Mesendoderm (in vitro differentiated cells): ENCODE measurements around the gene CHCHD3.

Experiments used
- DNase-seq: peaks from one replicate; pipeline ENCODE4 v3.0.0; 2013
- H2AK5ac ChIP-seq: 2 replicates; pipeline ENCODE4 v1.6.1; 2013; ENCODE audit warnings: low read length, inconsistent platforms
- H2BK120ac ChIP-seq: 2 replicates; pipeline ENCODE4 v1.6.1; 2013; ENCODE audit warnings: low read depth, mild to moderate bottlenecking, low read length, moderate library complexity, mixed read lengths
- H2BK15ac ChIP-seq: replicated peaks from 2 replicates; pipeline ENCODE4 v1.6.1; 2013; ENCODE audit warnings: low read depth, mild to moderate bottlenecking, moderate library complexity
- H2BK5ac ChIP-seq: 2 replicates; pipeline ENCODE4 v1.6.1; 2013; ENCODE audit warnings: low read length, inconsistent platforms
- H3K18ac ChIP-seq: 2 replicates; pipeline ENCODE4 v1.6.1; 2013; ENCODE audit warnings: mild to moderate bottlenecking, low read length, mixed read lengths
- H3K23ac ChIP-seq: one replicate; pipeline ENCODE4 v1.6.1; 2013; ENCODE audit warnings: low read length
- H3K27ac ChIP-seq: 2 replicates; pipeline ENCODE4 v1.5.1; 2013; ENCODE audit warnings: low read depth, mild to moderate bottlenecking, inconsistent platforms, low read length, moderate library complexity
- H3K27me3 ChIP-seq: 2 replicates; pipeline ENCODE4 v1.6.1; 2013; ENCODE audit warnings: low read length, control low read depth, mild to moderate bottlenecking, inconsistent platforms; ENCODE audit not compliant: insufficient read depth, poor library complexity
- H3K36me3 ChIP-seq: 2 replicates; pipeline ENCODE4 v1.6.1; 2013; ENCODE audit warnings: low read length, inconsistent platforms; ENCODE audit not compliant: control insufficient read depth, insufficient read depth
- H3K4ac ChIP-seq: one replicate; pipeline ENCODE4 v1.6.1; 2013; ENCODE audit warnings: low read depth, mild to moderate bottlenecking, low read length, moderate library complexity
- H3K4me1 ChIP-seq: 2 replicates; pipeline ENCODE4 v1.6.1; 2013; ENCODE audit warnings: low read depth, low read length, inconsistent platforms; ENCODE audit not compliant: control insufficient read depth
- H3K4me2 ChIP-seq: 2 replicates; pipeline ENCODE4 v1.6.1; 2013; ENCODE audit warnings: low read length
- H3K4me3 ChIP-seq: 2 replicates; pipeline ENCODE4 v1.5.1; 2013; ENCODE audit warnings: mild to moderate bottlenecking, low read length
- H3K56ac ChIP-seq: one replicate; pipeline ENCODE4 v1.6.1; 2013; ENCODE audit warnings: low read length
- H3K79me1 ChIP-seq: 2 replicates; pipeline ENCODE4 v1.6.1; 2013; ENCODE audit warnings: low read length, inconsistent platforms
- H3K79me2 ChIP-seq: 2 replicates; pipeline ENCODE4 v1.6.1; 2013; ENCODE audit warnings: mild to moderate bottlenecking, low read length; ENCODE audit not compliant: control insufficient read depth, insufficient read depth
- H3K9ac ChIP-seq: 2 replicates; pipeline ENCODE4 v1.6.1; 2013; ENCODE audit warnings: low read length, inconsistent platforms
- H4K5ac ChIP-seq: one replicate; pipeline ENCODE4 v1.6.1; 2013; ENCODE audit warnings: low read length
- H4K8ac ChIP-seq: one replicate; pipeline ENCODE4 v1.6.1; 2013; ENCODE audit warnings: low read depth, mild to moderate bottlenecking, control low read depth, low read length, moderate library complexity
- WGBS: extraction: QIAGEN DNeasy Blood & Tissue Kit; methylation state at CpG from one replicate; pipeline ENCODE4 v1.1.7; 2013; ENCODE audit warnings: low lambda C conversion rate, missing lambda C conversion rate; ENCODE audit not compliant: insufficient coverage; ENCODE audit errors: extremely low coverage; 5-methylcytosine and 5-hydroxymethylcytosine counted together

CHCHD3 gene

DNA sequence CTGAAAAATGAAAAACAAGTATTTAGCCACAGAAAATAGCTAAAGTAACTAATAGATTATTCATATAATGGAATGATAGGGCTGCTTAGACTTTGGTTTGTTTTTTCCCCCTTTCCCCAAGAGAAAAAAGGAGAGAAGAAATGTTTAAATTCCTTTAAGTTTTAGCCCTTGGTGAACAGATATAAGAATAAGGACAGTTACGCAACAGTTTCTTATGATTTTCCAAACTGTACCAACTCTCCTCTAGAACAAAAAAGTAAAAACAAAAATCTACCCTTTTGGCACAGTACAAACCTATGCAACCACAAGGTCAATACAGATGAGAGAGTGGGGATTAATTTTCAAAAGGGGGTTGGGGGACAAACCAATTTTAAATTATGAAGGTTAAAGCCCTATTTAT, 227.7 kb downstream of the CHCHD3 start:
- Histone ChIP-seq H3K56ac (no peak overlapping the region), H3K27me3 (no peaks in the 10 kb centered on the region), H4K5ac (no peak overlapping the region), H3K4me3 (no peak overlapping the region), H2BK120ac (no peak overlapping the region), H2BK15ac (no peak overlapping the region), H3K4me1 (peaks cover 2% of the 10 kb centered on the region), H3K18ac (no peak overlapping the region), H3K79me2 (no peaks in the 10 kb centered on the region), H3K4ac (no peak overlapping the region), H3K27ac (no peak overlapping the region), H2AK5ac (no peak overlapping the region), H2BK5ac (no peak overlapping the region), H3K9ac (no peak overlapping the region), H3K79me1 (no peaks in the 10 kb centered on the region), H3K4me2 (no peak overlapping the region), H3K23ac (no peak overlapping the region), H3K36me3 (no peaks in the 10 kb centered on the region), H4K8ac (no peak overlapping the region)
- WGBS: no CpG with 5 or more reads among the region's 1 CpG
- no peak for DNase-seq

DNA sequence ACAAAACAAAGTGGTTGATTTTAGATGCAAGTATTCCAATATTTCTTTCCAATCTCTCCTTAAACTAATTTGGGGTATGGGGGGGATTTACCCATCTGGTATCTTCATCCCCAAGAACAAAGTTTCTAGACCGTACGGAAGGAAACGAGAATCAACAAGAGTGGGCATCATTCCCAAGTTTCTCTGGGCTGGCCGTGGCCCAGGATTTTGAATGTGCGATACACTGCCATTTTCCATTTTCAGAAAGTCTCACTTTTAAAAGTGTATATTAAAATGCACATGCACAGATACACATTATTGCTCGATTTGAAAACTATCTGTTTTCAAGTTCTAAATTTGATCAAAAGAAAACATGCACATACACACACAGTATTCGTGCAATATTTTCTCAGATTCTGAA, 234.5 kb downstream of the CHCHD3 start:
- Histone ChIP-seq H3K4me1 (peaks cover 5% of the 10 kb centered on the region), H3K4me3 (no peak overlapping the region), H3K27ac (no peak overlapping the region), H2AK5ac (no peak overlapping the region), H4K8ac (no peak overlapping the region), H3K56ac (no peak overlapping the region), H2BK5ac (no peak overlapping the region), H3K36me3 (no peaks in the 10 kb centered on the region), H3K79me2 (no peaks in the 10 kb centered on the region), H3K79me1 (no peaks in the 10 kb centered on the region), H2BK120ac (no peak overlapping the region), H3K4me2 (no peak overlapping the region), H3K27me3 (no peaks in the 10 kb centered on the region), H3K18ac (no peak overlapping the region), H3K9ac (no peak overlapping the region), H2BK15ac (no peak overlapping the region), H4K5ac (no peak overlapping the region), H3K4ac (no peak overlapping the region), H3K23ac (no peak overlapping the region)
- WGBS: no CpG with 5 or more reads among the region's 7 CpGs
- no peak for DNase-seq

DNA sequence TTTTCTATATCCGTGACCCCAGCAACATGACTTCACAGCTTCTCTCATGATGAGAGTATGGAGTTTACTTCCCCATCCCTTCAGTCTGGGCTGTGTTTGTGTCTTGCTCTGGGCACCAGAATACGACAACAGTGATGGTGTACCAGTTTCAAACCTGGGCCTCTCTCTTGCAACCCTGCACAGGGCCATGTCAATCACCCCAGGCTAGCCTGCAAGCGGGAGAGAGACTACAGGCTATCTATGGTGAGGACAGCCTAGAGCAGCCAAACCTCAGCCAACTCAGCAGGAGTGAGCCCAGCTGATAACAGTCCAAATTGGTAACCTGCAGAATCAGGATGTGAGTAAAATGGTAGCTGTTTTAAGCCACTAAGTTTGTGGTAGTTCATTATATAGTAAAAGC, 235.8 kb downstream of the CHCHD3 start:
- Histone ChIP-seq H3K27ac (no peak overlapping the region), H2BK15ac (no peak overlapping the region), H3K79me1 (no peaks in the 10 kb centered on the region), H3K18ac (no peak overlapping the region), H3K9ac (no peak overlapping the region), H3K27me3 (no peaks in the 10 kb centered on the region), H2BK5ac (no peak overlapping the region), H3K4me2 (no peak overlapping the region), H4K8ac (no peak overlapping the region), H4K5ac (no peak overlapping the region), H3K4me1 (peaks cover 4% of the 10 kb centered on the region), H2AK5ac (no peak overlapping the region), H3K36me3 (no peaks in the 10 kb centered on the region), H3K4ac (no peak overlapping the region), H3K4me3 (no peak overlapping the region), H3K56ac (no peak overlapping the region), H3K23ac (no peak overlapping the region), H3K79me2 (no peaks in the 10 kb centered on the region), H2BK120ac (no peak overlapping the region)
- peak; percentile 49 for DNase-seq
- no CpG with 5 or more reads among the region's 3 CpGs for WGBS

DNA sequence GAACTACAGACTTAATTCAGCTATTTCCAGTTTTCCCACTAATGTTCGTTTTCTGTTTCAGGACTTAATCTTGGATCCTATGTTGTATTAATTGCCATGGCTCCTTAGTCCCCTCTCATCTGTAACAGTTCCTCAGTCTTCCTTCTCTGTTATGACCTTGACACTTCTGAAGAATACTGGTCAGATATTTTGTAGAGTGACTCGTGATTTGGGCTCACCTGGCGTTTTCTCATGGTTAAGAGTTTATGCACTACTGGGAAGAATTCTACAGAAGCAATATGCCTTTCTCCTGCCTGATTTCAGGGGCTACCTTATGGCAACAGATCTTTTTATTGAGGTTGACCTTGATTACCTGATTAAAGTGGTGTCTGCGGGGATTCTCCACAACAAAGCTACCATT, 239.4 kb downstream of the CHCHD3 start:
- H4K5ac ChIP-seq: no peak overlapping the region

GRCh38 chr7:132840199-132840598, 241.7 kb downstream of the CHCHD3 start:
- H3K4me3 ChIP-seq: no peak overlapping the region
- H3K4me2 ChIP-seq: no peak overlapping the region
- no peaks in the 10 kb centered on the region for H3K36me3 ChIP-seq
- H3K79me2 ChIP-seq: no peaks in the 10 kb centered on the region
- H3K27ac ChIP-seq: no peak overlapping the region
- H3K56ac ChIP-seq: no peak overlapping the region
- H2BK5ac ChIP-seq: no peak overlapping the region
- H4K5ac ChIP-seq: no peak overlapping the region
- no peak overlapping the region for H2BK15ac ChIP-seq
- no peaks in the 10 kb centered on the region for H3K4me1 ChIP-seq
- DNase-seq: peak; percentile 45
- no peak overlapping the region for H3K18ac ChIP-seq
- H3K23ac ChIP-seq: no peak overlapping the region
- no peak overlapping the region for H4K8ac ChIP-seq
- H3K4ac ChIP-seq: no peak overlapping the region
- H2BK120ac ChIP-seq: no peak overlapping the region
- H3K27me3 ChIP-seq: no peaks in the 10 kb centered on the region
- WGBS: no CpG with 5 or more reads among the region's 1 CpG
- H3K9ac ChIP-seq: no peak overlapping the region
- H3K79me1 ChIP-seq: no peaks in the 10 kb centered on the region
- no peak overlapping the region for H2AK5ac ChIP-seq

More for the DNA sequence above, 239.4 kb downstream of the CHCHD3 start:
- Histone ChIP-seq H3K23ac (no peak overlapping the region), H2BK120ac (no peak overlapping the region), H2BK5ac (no peak overlapping the region), H3K79me1 (no peaks in the 10 kb centered on the region), H3K9ac (no peak overlapping the region), H2AK5ac (no peak overlapping the region), H3K56ac (no peak overlapping the region), H2BK15ac (no peak overlapping the region), H4K8ac (no peak overlapping the region), H3K18ac (no peak overlapping the region), H3K4me2 (no peak overlapping the region), H3K27me3 (no peaks in the 10 kb centered on the region), H3K4me1 (peaks cover 4% of the 10 kb centered on the region), H3K4me3 (no peak overlapping the region), H3K27ac (no peak overlapping the region), H3K4ac (no peak overlapping the region), H3K79me2 (no peaks in the 10 kb centered on the region), H3K36me3 (no peaks in the 10 kb centered on the region)
- no CpG with 5 or more reads among the region's 4 CpGs for WGBS
- no peak for DNase-seq

DNA sequence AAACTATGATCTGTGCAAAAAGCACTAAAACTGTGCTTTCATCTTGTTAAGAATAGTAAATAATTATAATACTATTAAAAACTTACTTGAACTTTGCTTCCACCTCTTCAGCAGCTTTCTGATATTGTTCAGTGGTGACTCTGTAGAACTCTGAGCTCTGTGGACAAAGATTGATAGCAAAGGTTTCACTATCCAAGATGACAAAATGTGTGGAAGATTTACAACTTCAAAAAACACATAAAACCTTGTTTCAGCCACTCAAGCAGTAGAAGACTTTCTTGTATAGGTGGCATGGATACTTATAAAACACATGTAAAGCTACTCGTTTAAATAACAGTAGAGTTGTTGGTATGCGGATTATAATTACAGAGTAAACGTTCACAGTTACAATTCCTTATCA, 243.6 kb downstream of the CHCHD3 start:
- H3K79me1 ChIP-seq: no peaks in the 10 kb centered on the region
- no peaks in the 10 kb centered on the region for H3K36me3 ChIP-seq
- no peak overlapping the region for H4K8ac ChIP-seq
- no peaks in the 10 kb centered on the region for H3K4me1 ChIP-seq
- H2BK120ac ChIP-seq: no peak overlapping the region
- no peaks in the 10 kb centered on the region for H3K27me3 ChIP-seq
- H3K4me3 ChIP-seq: no peak overlapping the region
- no peaks in the 10 kb centered on the region for H3K79me2 ChIP-seq
- H3K56ac ChIP-seq: no peak overlapping the region
- H3K9ac ChIP-seq: no peak overlapping the region
- H2AK5ac ChIP-seq: no peak overlapping the region
- H3K18ac ChIP-seq: no peak overlapping the region
- no peak overlapping the region for H2BK15ac ChIP-seq
- no peak overlapping the region for H3K27ac ChIP-seq
- no peak overlapping the region for H3K23ac ChIP-seq
- no peak overlapping the region for H4K5ac ChIP-seq
- no peak for DNase-seq
- no peak overlapping the region for H2BK5ac ChIP-seq
- no CpG with 5 or more reads among the region's 3 CpGs for WGBS
- no peak overlapping the region for H3K4ac ChIP-seq
- H3K4me2 ChIP-seq: no peak overlapping the region
